Smooth muscle cell (in vitro differentiated cells): Measurements from ENCODE around the gene MTA1. TPM values are rescaled to one million over a fixed set of nuclear protein-coding genes. Genes with fewer than 3 reads are reported as not detected.

Experiments
- DNase-seq: peaks from one replicate; lab custom pipeline; 2025; ENCODE audit not compliant: unreplicated experiment; lab: John Stamatoyannopoulos, UW
- H2AFZ ChIP-seq: fragments of 200-600 bp; sonication (generic); 2 replicates; pipeline ENCODE4 v1.6.0; 2016; ENCODE audit warnings: antibody characterized with exemption, low read depth, mild to moderate bottlenecking
- H3F3A ChIP-seq: fragments of 200-600 bp; sonication (generic); 2 replicates; pipeline ENCODE4 v1.6.0; 2017; ENCODE audit warnings: antibody characterized with exemption, low read depth
- H3K27ac ChIP-seq: fragments of 200-600 bp; sonication (generic); 2 replicates; pipeline ENCODE4 v1.5.1; 2016; ENCODE audit warnings: low read depth, mild to moderate bottlenecking
- H3K27me3 ChIP-seq: fragments of 200-600 bp; sonication (generic); 2 replicates; pipeline ENCODE4 v1.6.1; 2016; ENCODE audit warnings: low read depth, mild to moderate bottlenecking
- H3K36me3 ChIP-seq: fragments of 200-600 bp; sonication (generic); 2 replicates; pipeline ENCODE4 v1.5.1; 2016; ENCODE audit warnings: low read depth
- H3K4me1 ChIP-seq: fragments of 200-600 bp; sonication (generic); 2 replicates; pipeline ENCODE4 v1.5.1; 2016; ENCODE audit warnings: low read depth
- H3K4me2 ChIP-seq: fragments of 200-600 bp; sonication (generic); 2 replicates; pipeline ENCODE4 v1.6.0; 2016; ENCODE audit warnings: mild to moderate bottlenecking
- H3K4me3 ChIP-seq: fragments of 200-600 bp; sonication (generic); 2 replicates; pipeline ENCODE4 v1.5.1; 2016; ENCODE audit warnings: mild to moderate bottlenecking
- H3K79me2 ChIP-seq: fragments of 200-600 bp; sonication (generic); 2 replicates; pipeline ENCODE4 v1.6.0; 2016; ENCODE audit warnings: low read depth, mild to moderate bottlenecking
- H3K9ac ChIP-seq: fragments of 200-600 bp; sonication (generic); 2 replicates; pipeline ENCODE4 v1.6.0; 2016; ENCODE audit warnings: low read depth
- H3K9me3 ChIP-seq: fragments of 200-600 bp; sonication (generic); replicated peaks from 2 replicates; pipeline ENCODE4 v1.5.1; 2016; ENCODE audit warnings: low read depth
- H4K20me1 ChIP-seq: fragments of 200-600 bp; sonication (generic); 2 replicates; pipeline ENCODE4 v1.6.0; 2016; ENCODE audit warnings: low read depth
- CTCF ChIP-seq: fragments of 200-600 bp; sonication (generic); IDR thresholded peaks from 2 replicates; pipeline ENCODE4 v1.5.1; 2017; ENCODE audit warnings: borderline replicate concordance, mild to moderate bottlenecking, antibody characterized with exemption; ENCODE audit not compliant: insufficient read depth, poor library complexity, severe bottlenecking
- WGBS: methylation state at CpG from one replicate; pipeline ENCODE4 v1.1.7; 2016; ENCODE audit warnings: low lambda C conversion rate; 5-methylcytosine and 5-hydroxymethylcytosine counted together
- polyA plus RNA-seq: library from polyadenylated mRNA; unstranded; fragments of >200 nt; fragmentation: Nextera tagmentation; extraction: Ambion mirVana; gene quantifications from 2 replicates; pipeline ENCODE4 v1.2.1, GENCODE V29; 2016
- total RNA-seq: library from RNA; depleted of rRNA; stranded (reverse); fragments of >200 nt; gene quantifications from 2 replicates; pipeline ENCODE4 v1.2.3, GENCODE V29; 2014

MTA1 gene
- total and polyA plus RNA-seq, 2 experiments from 2014 or later, result 41.3 to 48.7 TPM

DNA sequence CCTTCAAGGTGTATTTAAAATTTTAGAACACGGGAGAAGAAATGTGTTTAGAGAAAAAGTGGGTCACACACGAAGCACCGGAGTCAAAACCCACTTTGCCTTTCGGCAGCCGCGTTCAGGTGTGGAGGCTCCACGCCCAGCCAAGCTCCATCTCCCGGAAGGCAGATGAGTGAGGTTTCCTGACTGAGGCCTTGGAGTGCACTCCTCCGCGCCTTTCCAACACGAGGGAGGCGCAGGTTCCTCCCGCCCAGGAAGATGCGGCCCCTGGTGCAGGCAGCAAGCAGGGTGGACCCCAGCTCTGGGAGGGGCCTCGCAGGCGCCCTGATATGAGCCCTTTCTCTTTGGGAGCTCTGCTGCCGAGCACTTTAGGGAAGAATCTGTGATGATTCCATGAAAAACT lies 22.5 kb downstream of the MTA1 start:
- H3K4me2 ChIP-seq, result no peak overlapping the region
- H3K4me3 ChIP-seq, result no peak overlapping the region
- no peaks in the 10 kb centered on the region for H3F3A ChIP-seq
- H2AFZ ChIP-seq, result no peak overlapping the region
- no peak for TF ChIP-seq CTCF
- no peaks in the 10 kb centered on the region for H3K4me1 ChIP-seq
- no peak for DNase-seq
- H3K36me3 ChIP-seq, result no peaks in the 10 kb centered on the region
- 85% methylated on average over 17 of the region's 17 CpGs for WGBS
- no peaks in the 10 kb centered on the region for H3K9me3 ChIP-seq
- H3K27me3 ChIP-seq, result no peaks in the 10 kb centered on the region
- H4K20me1 ChIP-seq, result peaks cover 68% of the 10 kb centered on the region
- no peak overlapping the region for H3K27ac ChIP-seq
- no peak overlapping the region for H3K9ac ChIP-seq
- peaks cover 9% of the 10 kb centered on the region for H3K79me2 ChIP-seq

DNA sequence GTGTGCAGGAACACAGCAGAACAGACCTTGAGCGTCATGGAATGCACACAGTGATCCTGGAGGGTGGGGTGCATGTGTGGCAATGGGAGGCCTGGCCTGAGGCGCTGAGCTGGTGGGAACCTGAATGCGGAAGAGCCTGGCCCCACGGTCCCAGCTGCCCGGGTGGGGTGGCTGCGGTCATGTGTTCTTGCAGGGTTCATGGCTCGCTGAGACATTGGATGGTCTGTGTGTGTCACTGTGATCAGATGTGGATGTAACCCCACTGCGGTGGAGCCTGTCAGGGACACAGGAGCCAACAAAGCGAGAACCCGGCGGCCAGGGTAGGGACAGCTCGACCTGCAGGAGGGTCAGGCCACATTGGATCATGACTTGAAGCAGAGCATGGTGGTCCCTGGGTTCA lies 23.2 kb downstream of the MTA1 start:
- no peak for TF ChIP-seq CTCF
- Histone ChIP-seq H3K79me2 (peaks cover 2% of the 10 kb centered on the region), H3K36me3 (no peaks in the 10 kb centered on the region), H3K27me3 (no peaks in the 10 kb centered on the region), H3K9ac (no peak overlapping the region), H3K9me3 (no peaks in the 10 kb centered on the region), H4K20me1 (peaks cover 68% of the 10 kb centered on the region), H3F3A (no peaks in the 10 kb centered on the region), H3K4me1 (no peaks in the 10 kb centered on the region), H2AFZ (no peak overlapping the region), H3K4me3 (no peak overlapping the region), H3K4me2 (no peak overlapping the region), H3K27ac (no peak overlapping the region)
- WGBS, result 88% methylated on average over 12 of the region's 12 CpGs
- DNase-seq, result no peak

DNA sequence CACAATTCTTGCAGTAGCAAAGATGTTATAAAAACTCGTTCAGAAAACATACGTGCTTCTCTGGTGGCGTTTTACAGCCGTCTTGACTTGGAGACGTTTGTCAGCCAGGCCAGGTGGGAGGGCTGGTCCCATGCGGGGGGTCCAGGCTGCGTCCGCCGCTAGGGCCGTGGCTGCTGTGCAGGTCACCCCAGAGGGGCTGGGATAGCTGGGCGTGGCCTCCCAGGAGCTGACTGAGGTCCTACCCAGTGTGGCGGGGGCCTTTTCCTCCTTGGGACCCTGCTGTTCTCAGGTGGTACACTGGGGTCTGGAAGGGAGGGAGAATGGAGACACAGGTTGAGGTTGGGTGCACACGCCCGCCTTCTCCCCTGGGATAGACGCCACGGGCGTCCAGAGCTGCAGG lies 25.2 kb downstream of the MTA1 start:
- Histone ChIP-seq H3K79me2 (peaks cover 5% of the 10 kb centered on the region), H2AFZ (no peak overlapping the region), H3K36me3 (no peaks in the 10 kb centered on the region), H3F3A (no peaks in the 10 kb centered on the region), H3K27ac (no peak overlapping the region), H3K4me3 (no peak overlapping the region), H3K4me1 (no peaks in the 10 kb centered on the region), H4K20me1 (peaks cover 68% of the 10 kb centered on the region), H3K9me3 (no peaks in the 10 kb centered on the region), H3K9ac (no peak overlapping the region), H3K4me2 (no peak overlapping the region), H3K27me3 (no peaks in the 10 kb centered on the region)
- 97% methylated on average over 17 of the region's 17 CpGs for WGBS
- TF ChIP-seq CTCF, result no peak
- DNase-seq, result no peak

DNA sequence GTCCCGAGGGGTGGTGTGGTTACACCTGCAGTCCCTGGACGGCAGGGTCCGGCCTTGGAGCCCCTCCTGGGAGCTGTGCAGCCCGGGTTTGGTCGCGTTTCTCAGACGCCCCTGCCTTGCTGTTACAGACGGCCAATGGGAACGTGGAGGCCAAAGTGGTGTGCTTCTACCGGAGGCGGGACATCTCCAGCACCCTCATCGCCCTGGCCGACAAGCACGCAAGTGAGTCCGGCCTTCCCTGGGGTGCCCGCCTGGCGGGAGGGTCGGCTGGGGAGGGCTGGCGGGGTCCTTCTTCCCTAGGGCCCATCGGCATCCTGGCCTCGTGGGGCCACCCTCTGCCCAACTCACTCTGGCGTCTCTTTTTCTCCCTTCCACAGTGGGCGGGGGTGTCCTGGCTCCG lies 25.7 kb downstream of the MTA1 start:
- H3K79me2 ChIP-seq, result peaks cover 5% of the 10 kb centered on the region
- no peak for DNase-seq
- no peaks in the 10 kb centered on the region for H3K4me1 ChIP-seq
- no peaks in the 10 kb centered on the region for H3K36me3 ChIP-seq
- H3K27me3 ChIP-seq, result no peaks in the 10 kb centered on the region
- H3K27ac ChIP-seq, result no peak overlapping the region
- TF ChIP-seq CTCF, result no peak
- H3K4me3 ChIP-seq, result no peak overlapping the region
- no peaks in the 10 kb centered on the region for H3K9me3 ChIP-seq
- 95% methylated on average over 19 of the region's 24 CpGs for WGBS
- no peak overlapping the region for H2AFZ ChIP-seq
- peaks cover 64% of the 10 kb centered on the region for H4K20me1 ChIP-seq
- H3K9ac ChIP-seq, result no peak overlapping the region
- H3K4me2 ChIP-seq, result no peak overlapping the region
- no peaks in the 10 kb centered on the region for H3F3A ChIP-seq
